COLO829 (cell line): Measurements from ENCODE around the gene VAT1.

Experiments used
- DNase-seq: peaks from one replicate; pipeline ENCODE4 v3.0.0; 2012; ENCODE audit warnings: low spot score

VAT1 gene

DNA sequence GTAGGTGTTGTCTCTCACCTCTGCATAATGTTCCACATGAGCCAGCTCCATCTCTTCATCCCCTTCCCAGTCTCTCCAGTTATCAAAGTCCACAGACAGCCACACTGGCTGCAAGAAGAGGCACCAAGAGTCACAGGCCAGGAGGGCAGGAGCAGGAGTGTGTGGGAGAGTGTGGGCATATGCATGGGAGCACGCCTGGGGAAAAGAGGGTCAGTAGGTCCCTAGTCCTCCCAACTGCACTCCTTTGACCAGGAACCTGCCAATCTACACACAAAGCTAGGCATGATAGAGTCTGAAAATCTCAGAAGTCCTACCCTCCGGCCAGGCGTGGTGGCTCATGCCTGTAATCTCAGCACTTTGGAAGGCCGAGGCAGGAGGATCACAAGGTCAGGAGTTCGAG lies 50.6 kb downstream of the VAT1 start:
- DNase-seq = no peak

GRCh38 chr17:42969001-42969581 lies 53.1 kb downstream of the VAT1 start:
- no peak for DNase-seq

- DNase-seq = no peak
These were observed 54.3 kb downstream of the VAT1 start for GRCh38 chr17:42967925-42968324.
